Liver (tissue), 9 donors: Measurements from ENCODE around the gene MDN1. TPM values are rescaled to one million over a fixed set of nuclear protein-coding genes. Genes with fewer than 3 reads are reported as not detected.

ENCODE experiments used
- DNase-seq: peaks from one replicate; pipeline ENCODE4 v3.0.0-alpha.2; 2017; ENCODE audit warnings: low spot score
- H3K27ac ChIP-seq, 2 donors: one replicate each; pipeline ENCODE4 v1.7.0; 2013; ENCODE audit warnings: inconsistent platforms in 2 of 2, low read length in 2 of 2, control low read depth in 1 of 2, low read depth in 1 of 2, mild to moderate bottlenecking in 1 of 2
- H3K27me3 ChIP-seq, 4 donors: one replicate each; pipeline versions ENCODE4 v1.6.1 to v1.7.0; 2013; ENCODE audit warnings: low read length in 3 of 4, inconsistent platforms in 1 of 4, mild to moderate bottlenecking in 1 of 4, moderate library complexity in 1 of 4; ENCODE audit not compliant: control insufficient read depth in 4 of 4, insufficient read depth in 4 of 4
- H3K36me3 ChIP-seq, 4 donors: one replicate each; pipeline versions ENCODE4 v1.6.1 to v1.7.0; 2013; ENCODE audit warnings: low read length in 3 of 4, mild to moderate bottlenecking in 3 of 4, low read depth in 1 of 4, moderate library complexity in 1 of 4; ENCODE audit not compliant: control insufficient read depth in 4 of 4, insufficient read depth in 3 of 4
- H3K4me1 ChIP-seq, 4 donors: one replicate each; pipeline versions ENCODE4 v1.6.1 to v1.7.0; 2013; ENCODE audit warnings: low read length in 3 of 4, mild to moderate bottlenecking in 3 of 4, moderate library complexity in 1 of 4; ENCODE audit not compliant: control insufficient read depth in 4 of 4, insufficient read depth in 4 of 4
- H3K4me3 ChIP-seq, 3 donors: one replicate each; pipeline versions ENCODE4 v1.6.1 to v1.7.0; 2013; ENCODE audit warnings: low read length in 3 of 3, control low read depth in 1 of 3, low read depth in 1 of 3, mild to moderate bottlenecking in 1 of 3
- H3K9ac ChIP-seq, 2 donors: one replicate each; pipeline ENCODE4 v1.7.0; 2013; ENCODE audit warnings: low read length in 2 of 2, mild to moderate bottlenecking in 2 of 2, moderate library complexity in 2 of 2, control low read depth in 1 of 2, low read depth in 1 of 2
- H3K9me3 ChIP-seq, 4 donors: one replicate each; pipeline versions ENCODE4 v1.6.1 to v1.7.0; 2013; ENCODE audit warnings: low read length in 3 of 4; ENCODE audit not compliant: control insufficient read depth in 4 of 4
- ATF3 ChIP-seq: IDR thresholded peaks from 2 replicates; pipeline ENCODE4 v1.6.1; 2016; ENCODE audit warnings: antibody characterized with exemption
- CTCF ChIP-seq: fragments of 150-350 bp; IDR thresholded peaks from 2 replicates; pipeline ENCODE4 v1.5.1; 2017; ENCODE audit warnings: improper control_type of control experiment, low read depth, low read length; ENCODE audit not compliant: missing input control
- EGR1 ChIP-seq, 2 donors: IDR thresholded peaks; 2 replicates each; pipeline ENCODE4 v1.6.1; 2016 to 2018; ENCODE audit warnings: antibody characterized with exemption in 2 of 2, low read depth in 2 of 2
- FOXA2 ChIP-seq: IDR thresholded peaks from 2 replicates; pipeline ENCODE4 v1.6.1; 2016; ENCODE audit warnings: antibody characterized with exemption
- GABPA ChIP-seq, 2 donors: IDR thresholded peaks in 1 of 2; conservative IDR thresholded peaks in 1 of 2; 2 replicates each; pipeline ENCODE4 v1.6.1; 2016; ENCODE audit warnings: antibody characterized with exemption in 2 of 2, mild to moderate bottlenecking in 1 of 2, moderate library complexity in 1 of 2
- HNF4A ChIP-seq, 2 donors: conservative IDR thresholded peaks; 2 replicates each; pipeline ENCODE4 v1.6.1; 2016; ENCODE audit warnings: antibody characterized with exemption in 2 of 2, mild to moderate bottlenecking in 2 of 2
- HNF4G ChIP-seq: IDR thresholded peaks from 2 replicates; pipeline ENCODE4 v1.6.1; 2016; ENCODE audit warnings: antibody characterized with exemption
- JUND ChIP-seq, 2 donors: IDR thresholded peaks; 2 replicates each; pipeline ENCODE4 v1.6.1; 2016; ENCODE audit warnings: antibody characterized with exemption in 2 of 2
- MAX ChIP-seq: IDR thresholded peaks from 2 replicates; pipeline ENCODE4 v1.6.1; 2016; ENCODE audit warnings: antibody characterized with exemption
- NR2F2 ChIP-seq: IDR thresholded peaks from 2 replicates; pipeline ENCODE4 v1.6.1; 2016; ENCODE audit warnings: antibody characterized with exemption
- RAD21 ChIP-seq, 2 donors: IDR thresholded peaks; 2 replicates each; pipeline ENCODE4 v1.6.1; 2016; ENCODE audit warnings: antibody characterized with exemption in 2 of 2, mild to moderate bottlenecking in 2 of 2
- REST ChIP-seq: IDR thresholded peaks from 2 replicates; pipeline ENCODE4 v1.6.1; 2016; ENCODE audit warnings: antibody characterized with exemption, mild to moderate bottlenecking
- SP1 ChIP-seq: IDR thresholded peaks from 2 replicates; pipeline ENCODE4 v1.6.1; 2018; ENCODE audit warnings: antibody characterized with exemption, mild to moderate bottlenecking
- TAF1 ChIP-seq: conservative IDR thresholded peaks from 2 replicates; pipeline ENCODE4 v1.6.1; 2016; ENCODE audit warnings: antibody characterized with exemption, mild to moderate bottlenecking
- YY1 ChIP-seq: IDR thresholded peaks from 2 replicates; pipeline ENCODE4 v1.6.1; 2016; ENCODE audit warnings: antibody characterized with exemption, mild to moderate bottlenecking
- ZBTB33 ChIP-seq: IDR thresholded peaks from 2 replicates; pipeline ENCODE4 v1.6.1; 2016; ENCODE audit warnings: antibody characterized with exemption
- WGBS: extraction: QIAGEN DNeasy Blood & Tissue Kit; methylation state at CpG from one replicate; pipeline ENCODE4 v1.1.7; 2013; 5-methylcytosine and 5-hydroxymethylcytosine counted together
- polyA plus RNA-seq, 2 donors: library from polyadenylated mRNA; stranded (reverse) in 1 of 2; unstranded in 1 of 2; fragments of 200-250 nt in 1 of 2; fragments of >200 nt in 1 of 2; fragmentation: Nextera tagmentation in 1 of 2; extraction: Ambion mirVana in 1 of 2; gene quantifications; one replicate each; pipeline versions ENCODE4 v1.2.1 to v1.2.3, GENCODE V29; 2013 to 2015
- total RNA-seq, 2 donors: library from RNA; depleted of rRNA; stranded (reverse); fragments of >200 nt; gene quantifications; one replicate each; pipeline ENCODE4 v1.2.3, GENCODE V29; 2014
- donor health status: healthy.
- donor health status: healthy.
- donor health status: healthy.
- donor health status: healthy.
- donor health status: healthy.

Gene MDN1
- total and polyA plus RNA-seq, 4 donors = 5.4 to 48.9 (median 22.8) TPM

GRCh38 chr6:89803271-89803670 is 16.3 kb downstream of the MDN1 start:
- no peak overlapping the region for H3K4me3 ChIP-seq
- 97% methylated on average over 10 of the region's 10 CpGs for WGBS
- peaks cover 0 to 2% (median 0%) of the 10 kb centered on the region in 4 donors for H3K4me1 ChIP-seq
- H3K27ac ChIP-seq = no peak overlapping the region
- H3K9ac ChIP-seq = no peak overlapping the region
- peaks cover 2 to 14% (median 6%) of the 10 kb centered on the region in 4 donors for H3K36me3 ChIP-seq
- DNase-seq = no peak
- TF ChIP-seq CTCF (no peak), NR2F2 (no peak)
- H3K27me3 ChIP-seq = no peaks in the 10 kb centered on the region
- H3K9me3 ChIP-seq = no peaks in the 10 kb centered on the region

- H3K27me3 ChIP-seq = no peaks in the 10 kb centered on the region
- H3K36me3 ChIP-seq = peaks cover 2 to 16% (median 6%) of the 10 kb centered on the region in 4 donors
- H3K4me3 ChIP-seq = no peak overlapping the region
- H3K4me1 ChIP-seq = no peaks in the 10 kb centered on the region
- no peak for TF ChIP-seq YY1
- TF ChIP-seq ZBTB33 = no peak
- no peak for TF ChIP-seq SP1
- TF ChIP-seq CTCF = no peak
- no peak for TF ChIP-seq REST
- no peak for TF ChIP-seq TAF1
- no peak for TF ChIP-seq NR2F2
- TF ChIP-seq HNF4G = no peak
- no peak for TF ChIP-seq ATF3
- no peak for TF ChIP-seq HNF4A (conservative IDR thresholded peaks at IDR 0.05)
- TF ChIP-seq JUND (IDR thresholded peaks at IDR 0.05) = no peak
- no peak for TF ChIP-seq FOXA2
- TF ChIP-seq GABPA (IDR thresholded peaks at IDR 0.05 in 1 of 2, conservative IDR thresholded peaks at IDR 0.05 in 1 of 2) = no peak
- TF ChIP-seq EGR1 (IDR thresholded peaks at IDR 0.05; ENCODE audit: low read depth in 2 of 2) = no peak
- no peak for TF ChIP-seq MAX
- no peak for TF ChIP-seq RAD21 (IDR thresholded peaks at IDR 0.05)
- H3K27ac ChIP-seq = no peak overlapping the region
- WGBS = 88% methylated on average over 2 of the region's 2 CpGs
- DNase-seq = no peak
- no peak overlapping the region for H3K9ac ChIP-seq
- no peaks in the 10 kb centered on the region for H3K9me3 ChIP-seq
Observed at GRCh38 chr6:89799756-89800155, 19.8 kb downstream of the MDN1 start.
